GM19463 (cell line): ENCODE measurements around the gene SLC8B1.

Source experiments
- ATAC-seq: cut with Tn5 transposase; IDR thresholded peaks from one replicate; pipeline ENCODE4 v1.9.1; 2021; ENCODE audit warnings: mild to moderate bottlenecking, moderate library complexity; ENCODE audit not compliant: unreplicated experiment

The SLC8B1 gene

GRCh38 chr12:113271853-113272561 is 62.9 kb downstream of the SLC8B1 start:
- no peak for ATAC-seq

GRCh38 chr12:113271466-113271852 is 63.5 kb downstream of the SLC8B1 start:
- no peak for ATAC-seq

- no peak for ATAC-seq
Measured at GRCh38 chr12:113270709-113271009, 64.2 kb downstream of the SLC8B1 start.

GRCh38 chr12:113269257-113269943 is 65.5 kb downstream of the SLC8B1 start:
- no peak for ATAC-seq

- ATAC-seq = no peak
Measured at GRCh38 chr12:113268621-113269020, 66.3 kb downstream of the SLC8B1 start.

- no peak for ATAC-seq
Measured at GRCh38 chr12:113268136-113268535, 66.8 kb downstream of the SLC8B1 start.

GRCh38 chr12:113267621-113268020 is 67.3 kb downstream of the SLC8B1 start:
- no peak for ATAC-seq

- no peak for ATAC-seq
Measured at GRCh38 chr12:113266106-113266895, 68.6 kb downstream of the SLC8B1 start.

- ATAC-seq = no peak
Measured at GRCh38 chr12:113263431-113263963, 71.4 kb downstream of the SLC8B1 start.

- ATAC-seq = no peak
Measured at GRCh38 chr12:113262710-113263109, 72.2 kb downstream of the SLC8B1 start.

- no peak for ATAC-seq
Measured at GRCh38 chr12:113261847-113262470, 73.0 kb downstream of the SLC8B1 start.

GRCh38 chr12:113260636-113261300 is 74.1 kb downstream of the SLC8B1 start:
- no peak for ATAC-seq

- no peak for ATAC-seq
Measured at GRCh38 chr12:113260127-113260526, 74.8 kb downstream of the SLC8B1 start.

- ATAC-seq = no peak
Measured at GRCh38 chr12:113257564-113257963, 77.3 kb downstream of the SLC8B1 start.

- ATAC-seq = no peak
Measured at GRCh38 chr12:113254298-113254697, 80.6 kb downstream of the SLC8B1 start.

- no peak for ATAC-seq
Measured at GRCh38 chr12:113253532-113254285, 81.2 kb downstream of the SLC8B1 start.

- ATAC-seq = no peak
Measured at GRCh38 chr12:113252494-113252893, 82.4 kb downstream of the SLC8B1 start.

GRCh38 chr12:113251404-113252070 is 83.4 kb downstream of the SLC8B1 start:
- ATAC-seq = no peak

- no peak for ATAC-seq
Measured at GRCh38 chr12:113250045-113250444, 84.9 kb downstream of the SLC8B1 start.
